SIG-M5 treated with dmso at 0.1 percent for 504 hours (cell line): ENCODE data around the gene CBL.

Source experiments
- DNase-seq: peaks from one replicate; lab custom pipeline; 2025; ENCODE audit not compliant: unreplicated experiment; lab: John Stamatoyannopoulos, UW

CBL gene

GRCh38 chr11:119266517-119267255 is 60.5 kb downstream of the CBL start:
- DNase-seq: no peak

GRCh38 chr11:119267645-119268044 is 61.5 kb downstream of the CBL start:
- DNase-seq: no peak

GRCh38 chr11:119273721-119274120 is 67.6 kb downstream of the CBL start:
- DNase-seq: no peak

GRCh38 chr11:119277660-119278059 is 71.5 kb downstream of the CBL start:
- no peak for DNase-seq

- DNase-seq: no peak
Measured at GRCh38 chr11:119282495-119282894, 76.4 kb downstream of the CBL start.

- DNase-seq: peak; percentile 48
Measured at GRCh38 chr11:119284344-119285157, 78.4 kb downstream of the CBL start.

GRCh38 chr11:119285431-119285830 is 79.3 kb downstream of the CBL start:
- DNase-seq: no peak

GRCh38 chr11:119288219-119288618 is 82.1 kb downstream of the CBL start:
- no peak for DNase-seq

GRCh38 chr11:119290894-119291497 is 84.9 kb downstream of the CBL start:
- no peak for DNase-seq

- no peak for DNase-seq
Measured at GRCh38 chr11:119293461-119293860, 87.3 kb downstream of the CBL start.

GRCh38 chr11:119295178-119295577 is 89.0 kb downstream of the CBL start:
- peak; percentile 4 for DNase-seq

- DNase-seq: no peak
Measured at GRCh38 chr11:119297938-119298337, 91.8 kb downstream of the CBL start.

- DNase-seq: no peak
Measured at GRCh38 chr11:119298726-119299125, 92.6 kb downstream of the CBL start.

- no peak for DNase-seq
Measured at GRCh38 chr11:119299416-119299815, 93.3 kb downstream of the CBL start.

- DNase-seq: no peak
Measured at GRCh38 chr11:119300198-119300964, 94.2 kb downstream of the CBL start.

- DNase-seq: no peak
Measured at GRCh38 chr11:119303227-119303718, 97.1 kb downstream of the CBL start.

- DNase-seq: no peak
Measured at GRCh38 chr11:119305556-119306372, 99.6 kb downstream of the CBL start.

GRCh38 chr11:119306373-119306890 is 100.3 kb downstream of the CBL start:
- DNase-seq: peak; percentile 45

GRCh38 chr11:119307219-119307618 is 101.1 kb downstream of the CBL start:
- no peak for DNase-seq

- no peak for DNase-seq
Measured at GRCh38 chr11:119307974-119308373, 101.8 kb downstream of the CBL start.
